GM18861 (cell line): ENCODE data around the gene NATD1.

ENCODE experiments used
- ATAC-seq: cut with Tn5 transposase; IDR thresholded peaks from one replicate; pipeline ENCODE4 v1.9.1; 2021; ENCODE audit not compliant: unreplicated experiment

Gene NATD1

GRCh38 chr17:21289902-21290571, 36.8 kb upstream of the NATD1 start:
- ATAC-seq: no peak

- ATAC-seq: no peak
Observed at GRCh38 chr17:21289175-21289901, 36.1 kb upstream of the NATD1 start.

- peak; percentile 18 for ATAC-seq
Observed at GRCh38 chr17:21288571-21289017, 35.4 kb upstream of the NATD1 start.

GRCh38 chr17:21287703-21288449, 34.7 kb upstream of the NATD1 start:
- peak; percentile 44 for ATAC-seq

GRCh38 chr17:21286909-21287702, 33.9 kb upstream of the NATD1 start:
- ATAC-seq: no peak

- no peak for ATAC-seq
Observed at GRCh38 chr17:21286066-21286770, 33.0 kb upstream of the NATD1 start.

GRCh38 chr17:21285164-21286065, 32.2 kb upstream of the NATD1 start:
- no peak for ATAC-seq

- peak; percentile 44 for ATAC-seq
Observed at GRCh38 chr17:21284319-21285163, 31.3 kb upstream of the NATD1 start, which contains the start of gene MAP2K3. Gene MAP2K3, plus strand, starts transcription at chr17:21284711. Its CDS starts 210 bp downstream, at chr17:21284921.

GRCh38 chr17:21283482-21284318, 30.5 kb upstream of the NATD1 start:
- peak; percentile 1 for ATAC-seq

- ATAC-seq: no peak
Observed at GRCh38 chr17:21282850-21283249, 29.6 kb upstream of the NATD1 start.

GRCh38 chr17:21282231-21282630, 29.0 kb upstream of the NATD1 start:
- ATAC-seq: no peak

GRCh38 chr17:21280081-21280518, 26.9 kb upstream of the NATD1 start:
- ATAC-seq: peak; percentile 27

- no peak for ATAC-seq
Observed at GRCh38 chr17:21279582-21279981, 26.4 kb upstream of the NATD1 start.

- ATAC-seq: no peak
Observed at GRCh38 chr17:21279198-21279535, 26.0 kb upstream of the NATD1 start.

GRCh38 chr17:21278450-21279197, 25.4 kb upstream of the NATD1 start:
- ATAC-seq: no peak

GRCh38 chr17:21277332-21277731, 24.1 kb upstream of the NATD1 start:
- ATAC-seq: no peak

GRCh38 chr17:21276264-21276588, 23.0 kb upstream of the NATD1 start:
- ATAC-seq: no peak
